Measurements from ENCODE around the gene PGS1. TPM values are rescaled to one million over a fixed set of nuclear protein-coding genes. Genes with fewer than 3 reads are reported as not detected.

The PGS1 gene
- total RNA-seq, 1 donor from 2014 or later: 52.0 TPM

DNA sequence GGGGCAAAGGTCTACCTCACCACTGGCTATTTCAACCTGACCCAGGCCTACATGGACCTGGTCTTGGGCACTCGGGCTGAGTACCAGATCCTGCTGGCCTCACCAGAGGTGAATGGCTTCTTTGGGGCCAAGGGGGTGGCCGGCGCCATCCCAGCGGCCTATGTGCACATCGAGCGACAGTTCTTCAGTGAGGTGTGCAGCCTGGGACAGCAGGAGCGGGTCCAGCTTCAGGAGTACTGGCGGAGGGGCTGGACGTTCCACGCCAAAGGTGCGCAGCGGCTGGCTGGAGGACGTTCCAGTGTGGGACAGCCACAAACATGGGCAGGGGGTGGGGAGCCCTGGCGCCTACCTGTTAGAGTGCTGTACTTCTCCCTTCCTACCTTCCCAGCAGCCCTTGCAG lies 25.4 kb downstream of the PGS1 start:
- Mint-ChIP-seq H3K27me3 (ENCODE audit: low read depth) (no peaks in the 10 kb centered on the region), H3K27ac (ENCODE audit: unreplicated experiment) (no peak overlapping the region), H3K9me3 (no peaks in the 10 kb centered on the region), H3K36me3 (ENCODE audit: low read depth) (peaks cover 7% of the 10 kb centered on the region), H3K4me3 (no peak overlapping the region), H3K4me1 (no peaks in the 10 kb centered on the region)
- TF ChIP-seq, protein P1, sequence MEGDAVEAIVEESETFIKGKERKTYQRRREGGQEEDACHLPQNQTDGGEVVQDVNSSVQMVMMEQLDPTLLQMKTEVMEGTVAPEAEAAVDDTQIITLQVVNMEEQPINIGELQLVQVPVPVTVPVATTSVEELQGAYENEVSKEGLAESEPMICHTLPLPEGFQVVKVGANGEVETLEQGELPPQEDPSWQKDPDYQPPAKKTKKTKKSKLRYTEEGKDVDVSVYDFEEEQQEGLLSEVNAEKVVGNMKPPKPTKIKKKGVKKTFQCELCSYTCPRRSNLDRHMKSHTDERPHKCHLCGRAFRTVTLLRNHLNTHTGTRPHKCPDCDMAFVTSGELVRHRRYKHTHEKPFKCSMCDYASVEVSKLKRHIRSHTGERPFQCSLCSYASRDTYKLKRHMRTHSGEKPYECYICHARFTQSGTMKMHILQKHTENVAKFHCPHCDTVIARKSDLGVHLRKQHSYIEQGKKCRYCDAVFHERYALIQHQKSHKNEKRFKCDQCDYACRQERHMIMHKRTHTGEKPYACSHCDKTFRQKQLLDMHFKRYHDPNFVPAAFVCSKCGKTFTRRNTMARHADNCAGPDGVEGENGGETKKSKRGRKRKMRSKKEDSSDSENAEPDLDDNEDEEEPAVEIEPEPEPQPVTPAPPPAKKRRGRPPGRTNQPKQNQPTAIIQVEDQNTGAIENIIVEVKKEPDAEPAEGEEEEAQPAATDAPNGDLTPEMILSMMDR (conservative IDR thresholded peaks at IDR 0.05): no peak
- DNase-seq (ENCODE audit: low read depth, low spot score): no peak

DNA sequence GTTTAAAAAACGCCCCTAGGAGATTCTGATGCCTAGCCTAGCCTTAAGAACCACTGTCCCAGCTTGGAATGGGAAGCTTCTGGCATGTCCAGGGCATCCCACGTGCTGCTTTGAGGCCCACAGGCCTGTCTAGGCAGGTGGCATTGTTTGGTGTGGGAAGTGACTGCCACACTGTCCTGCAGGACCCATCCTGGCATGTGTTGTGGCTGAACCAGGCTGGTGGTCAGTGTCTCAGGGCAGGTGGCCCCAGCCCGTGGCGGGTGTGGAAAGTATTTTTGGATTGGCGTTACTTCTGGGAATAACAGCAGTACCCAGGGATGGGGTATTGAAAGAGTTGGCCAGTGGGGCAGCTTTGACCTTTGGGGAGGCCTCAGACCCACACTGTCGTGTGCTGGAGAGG lies 27.9 kb downstream of the PGS1 start:
- H3K36me3 Mint-ChIP-seq (ENCODE audit: low read depth): peaks cover 7% of the 10 kb centered on the region
- no peak overlapping the region for H3K4me3 Mint-ChIP-seq
- no peaks in the 10 kb centered on the region for H3K4me1 Mint-ChIP-seq
- no peak overlapping the region for H3K27ac Mint-ChIP-seq (ENCODE audit: unreplicated experiment)
- no peak for DNase-seq (ENCODE audit: low read depth, low spot score)
- H3K27me3 Mint-ChIP-seq (ENCODE audit: low read depth): no peaks in the 10 kb centered on the region
- TF ChIP-seq, protein P1 (conservative IDR thresholded peaks at IDR 0.05): no peak
- no peaks in the 10 kb centered on the region for H3K9me3 Mint-ChIP-seq

DNA sequence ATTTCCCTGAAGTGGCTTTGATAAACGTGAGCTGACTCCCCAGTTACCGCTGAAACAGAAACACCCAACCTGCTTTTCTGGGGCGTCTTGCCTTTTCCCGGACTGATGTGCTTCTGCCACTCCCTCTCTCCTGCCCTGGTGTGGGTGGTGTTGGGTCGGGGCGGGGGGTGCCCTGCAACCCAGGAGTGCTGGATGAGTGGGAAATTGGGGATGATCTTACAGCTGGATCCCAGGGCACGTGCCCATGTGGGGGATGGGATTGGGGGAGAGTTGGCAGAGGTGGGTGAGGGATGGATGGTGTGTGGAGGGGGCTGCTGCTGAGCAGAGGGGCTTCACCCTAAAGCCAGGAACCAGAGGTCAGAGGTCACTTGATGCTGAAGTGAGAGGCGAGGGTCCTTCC lies 28.5 kb downstream of the PGS1 start:
- Mint-ChIP-seq H3K27me3 (ENCODE audit: low read depth) (no peaks in the 10 kb centered on the region), H3K4me3 (no peak overlapping the region), H3K9me3 (no peaks in the 10 kb centered on the region), H3K27ac (ENCODE audit: unreplicated experiment) (no peak overlapping the region), H3K36me3 (ENCODE audit: low read depth) (peaks cover 7% of the 10 kb centered on the region), H3K4me1 (no peaks in the 10 kb centered on the region)
- TF ChIP-seq, protein P1 (conservative IDR thresholded peaks at IDR 0.05): no peak
- DNase-seq (ENCODE audit: low read depth, low spot score): no peak

DNA sequence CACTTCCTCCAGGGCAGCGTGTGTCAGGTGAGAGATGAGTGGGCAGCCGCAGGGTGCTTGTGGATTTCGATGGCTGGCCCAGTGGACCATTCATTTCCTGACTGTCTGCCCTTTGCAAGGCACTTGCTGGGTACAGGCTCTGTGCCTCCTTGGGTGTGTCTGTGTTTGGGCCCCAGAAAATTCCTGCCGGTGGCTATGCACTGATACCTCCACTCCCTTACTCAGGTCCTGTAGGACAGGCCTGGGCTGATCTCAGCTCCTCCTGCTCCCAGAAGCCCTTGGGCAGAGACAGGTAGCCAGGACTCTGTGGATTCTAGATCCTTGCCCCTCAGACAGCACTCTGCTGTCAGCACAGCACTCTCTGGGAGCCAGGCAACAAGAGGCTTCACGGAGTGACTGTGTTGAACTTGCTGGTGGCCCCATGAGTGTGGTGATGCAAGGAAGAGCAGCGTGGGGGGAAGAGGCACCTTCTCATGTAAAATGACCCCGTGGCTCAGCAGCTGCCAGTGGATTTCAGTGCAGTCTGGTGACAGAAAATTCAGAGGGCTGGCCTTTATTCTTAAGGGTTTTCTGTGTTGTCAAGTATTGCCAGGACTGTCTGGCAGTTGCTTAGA lies 29.0 kb downstream of the PGS1 start:
- H3K9me3 Mint-ChIP-seq: no peaks in the 10 kb centered on the region
- TF ChIP-seq, protein P1 (conservative IDR thresholded peaks at IDR 0.05): no peak

DNA sequence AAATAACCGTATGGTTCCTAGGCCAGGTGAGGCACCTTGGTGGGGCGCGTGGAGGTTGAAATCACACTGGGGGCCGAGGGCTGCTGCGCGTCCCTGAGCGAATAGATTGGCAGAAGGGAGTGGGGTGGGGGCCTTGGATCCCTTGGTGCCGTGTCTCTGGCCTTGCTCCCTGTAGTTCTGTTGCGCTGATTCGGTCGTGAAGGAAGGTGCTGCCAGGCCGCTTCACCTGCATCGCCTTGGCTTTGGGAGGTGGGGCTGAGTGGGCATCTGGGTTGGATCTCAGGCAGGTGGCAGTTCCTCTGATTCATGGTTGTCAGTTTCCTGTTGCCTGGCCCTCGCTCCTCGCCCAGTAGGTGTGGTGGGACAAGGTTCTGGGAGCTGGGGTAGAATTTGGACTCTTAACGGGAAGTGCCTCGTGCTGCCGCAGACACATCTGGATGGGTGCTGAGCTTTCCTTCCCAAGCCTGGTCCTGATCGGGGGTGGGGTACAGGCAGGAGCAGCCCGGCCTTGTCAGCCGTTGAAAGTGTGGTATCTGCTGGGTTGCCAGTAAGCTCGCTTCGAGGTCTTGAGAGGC lies 30.1 kb downstream of the PGS1 start:
- no peaks in the 10 kb centered on the region for H3K27me3 Mint-ChIP-seq (ENCODE audit: low read depth)
- peaks cover 2% of the 10 kb centered on the region for H3K36me3 Mint-ChIP-seq (ENCODE audit: low read depth)
- H3K4me1 Mint-ChIP-seq: no peaks in the 10 kb centered on the region
- H3K27ac Mint-ChIP-seq (ENCODE audit: unreplicated experiment): no peak overlapping the region
- H3K4me3 Mint-ChIP-seq: no peak overlapping the region
- TF ChIP-seq, protein P1 (conservative IDR thresholded peaks at IDR 0.05): no peak
- no peak for DNase-seq (ENCODE audit: low read depth, low spot score)
- H3K9me3 Mint-ChIP-seq: no peaks in the 10 kb centered on the region

More for the DNA sequence above, 29.0 kb downstream of the PGS1 start:
- no peaks in the 10 kb centered on the region for H3K4me1 Mint-ChIP-seq
- H3K27me3 Mint-ChIP-seq (ENCODE audit: low read depth): no peaks in the 10 kb centered on the region
- no peak overlapping the region for H3K4me3 Mint-ChIP-seq
- H3K36me3 Mint-ChIP-seq (ENCODE audit: low read depth): peaks cover 7% of the 10 kb centered on the region
- H3K27ac Mint-ChIP-seq (ENCODE audit: unreplicated experiment): no peak overlapping the region
- DNase-seq (ENCODE audit: low read depth, low spot score): no peak

All from neural crest cell (in vitro differentiated cells).